Mesodermal cell (in vitro differentiated cells): ENCODE data around the gene PPP1R16B.

Experiments used
- H3K27ac ChIP-seq: 2 replicates; pipeline ENCODE4 v1.7.0; 2013; ENCODE audit warnings: mild to moderate bottlenecking, low read depth, low read length, moderate library complexity; ENCODE audit not compliant: severe bottlenecking
- H3K36me3 ChIP-seq: 2 replicates; pipeline ENCODE4 v1.7.1; 2013; ENCODE audit warnings: mild to moderate bottlenecking, low read length, moderate library complexity; ENCODE audit not compliant: control insufficient read depth, insufficient read depth
- H3K4me1 ChIP-seq: one replicate; pipeline ENCODE4 v1.7.1; 2013; ENCODE audit warnings: mild to moderate bottlenecking, low read length; ENCODE audit not compliant: insufficient read depth, control insufficient read depth, poor library complexity, severe bottlenecking
- H3K4me3 ChIP-seq: 2 replicates; pipeline ENCODE4 v1.7.0; 2013; ENCODE audit warnings: low read length, control low read depth, mild to moderate bottlenecking; ENCODE audit not compliant: insufficient read depth, poor library complexity, severe bottlenecking; ENCODE audit errors: extremely low read depth
- H3K9me3 ChIP-seq: 2 replicates; pipeline ENCODE4 v1.7.1; 2013; ENCODE audit warnings: mild to moderate bottlenecking, low read length, moderate library complexity; ENCODE audit not compliant: control insufficient read depth
- WGBS, 2 experiments: methylation state at CpG; one replicate each; pipeline ENCODE4 v1.1.5; 2013; ENCODE audit warnings: missing lambda C conversion rate in 2 of 2; ENCODE audit not compliant: insufficient coverage in 2 of 2; 5-methylcytosine and 5-hydroxymethylcytosine counted together

Gene PPP1R16B

GRCh38 chr20:38937000-38937399 is 131.5 kb downstream of the PPP1R16B start:
- peaks cover 4% of the 10 kb centered on the region for H3K4me1 ChIP-seq
- peaks cover 37% of the 10 kb centered on the region for H3K36me3 ChIP-seq
- H3K27ac ChIP-seq: no peak overlapping the region
- WGBS, 2 experiments: 96 to 98% methylated on average over 5 of the region's 5 CpGs
- H3K9me3 ChIP-seq: no peaks in the 10 kb centered on the region
- no peak overlapping the region for H3K4me3 ChIP-seq

- H3K4me3 ChIP-seq: no peak overlapping the region
- H3K4me1 ChIP-seq: peaks cover under 1% of the 10 kb centered on the region
- WGBS, 2 experiments: 96 to 100% methylated on average over 3 to 5 of the region's 7 CpGs
- H3K36me3 ChIP-seq: peaks cover 47% of the 10 kb centered on the region
- no peak overlapping the region for H3K27ac ChIP-seq
- H3K9me3 ChIP-seq: no peaks in the 10 kb centered on the region
These were observed 132.5 kb downstream of the PPP1R16B start for GRCh38 chr20:38937978-38938473.

- H3K4me3 ChIP-seq: no peak overlapping the region
- no peaks in the 10 kb centered on the region for H3K9me3 ChIP-seq
- no peaks in the 10 kb centered on the region for H3K4me1 ChIP-seq
- peaks cover 58% of the 10 kb centered on the region for H3K36me3 ChIP-seq
- 100% methylated on average over 1 to 2 of the region's 2 CpGs for WGBS, 2 experiments
- no peak overlapping the region for H3K27ac ChIP-seq
These were observed 134.2 kb downstream of the PPP1R16B start for GRCh38 chr20:38939686-38940085.

GRCh38 chr20:38940644-38941043 is 135.1 kb downstream of the PPP1R16B start:
- WGBS, 2 experiments: 87 to 97% methylated on average over 5 of the region's 5 CpGs
- Histone ChIP-seq H3K36me3 (peaks cover 62% of the 10 kb centered on the region), H3K9me3 (no peaks in the 10 kb centered on the region), H3K4me3 (no peak overlapping the region), H3K27ac (no peak overlapping the region), H3K4me1 (no peaks in the 10 kb centered on the region)

GRCh38 chr20:38941726-38942389 is 136.4 kb downstream of the PPP1R16B start:
- H3K4me3 ChIP-seq: no peak overlapping the region
- 97 to 98% methylated on average over 5 of the region's 5 CpGs for WGBS, 2 experiments
- peaks cover 74% of the 10 kb centered on the region for H3K36me3 ChIP-seq
- H3K27ac ChIP-seq: no peak overlapping the region
- no peaks in the 10 kb centered on the region for H3K4me1 ChIP-seq
- no peaks in the 10 kb centered on the region for H3K9me3 ChIP-seq

- no CpG with 5 or more reads among the region's 3 CpGs for WGBS, 2 experiments
These were observed 139.5 kb downstream of the PPP1R16B start for GRCh38 chr20:38945012-38945411.

GRCh38 chr20:38946836-38947235 is 141.3 kb downstream of the PPP1R16B start:
- Histone ChIP-seq H3K4me3 (no peak overlapping the region), H3K4me1 (no peaks in the 10 kb centered on the region), H3K9me3 (no peaks in the 10 kb centered on the region), H3K27ac (no peak overlapping the region), H3K36me3 (peaks cover 85% of the 10 kb centered on the region)
- 80% methylated on average over 1 of the region's 3 CpGs; no CpG with 5 or more reads in 1 of the 2 experiments for WGBS, 2 experiments

More at GRCh38 chr20:38945012-38945411, 139.5 kb downstream of the PPP1R16B start:
- no peaks in the 10 kb centered on the region for H3K9me3 ChIP-seq
- H3K4me3 ChIP-seq: no peak overlapping the region
- no peaks in the 10 kb centered on the region for H3K4me1 ChIP-seq
- no peak overlapping the region for H3K27ac ChIP-seq
- H3K36me3 ChIP-seq: peaks cover 84% of the 10 kb centered on the region

- H3K9me3 ChIP-seq: no peaks in the 10 kb centered on the region
- no peak overlapping the region for H3K4me3 ChIP-seq
- H3K4me1 ChIP-seq: no peaks in the 10 kb centered on the region
- H3K27ac ChIP-seq: no peak overlapping the region
- peaks cover 85% of the 10 kb centered on the region for H3K36me3 ChIP-seq
- 96 to 100% methylated on average over 6 to 7 of the region's 7 CpGs for WGBS, 2 experiments
These were observed 142.4 kb downstream of the PPP1R16B start for GRCh38 chr20:38947931-38948362.

- Histone ChIP-seq H3K27ac (no peak overlapping the region), H3K9me3 (no peaks in the 10 kb centered on the region), H3K4me3 (no peak overlapping the region), H3K36me3 (peaks cover 88% of the 10 kb centered on the region), H3K4me1 (no peaks in the 10 kb centered on the region)
- WGBS, 2 experiments: 100% methylated on average over 2 of the region's 2 CpGs
These were observed 144.8 kb downstream of the PPP1R16B start for GRCh38 chr20:38950254-38950653.

GRCh38 chr20:38951611-38952010 is 146.1 kb downstream of the PPP1R16B start:
- H3K27ac ChIP-seq: no peak overlapping the region
- peaks cover 79% of the 10 kb centered on the region for H3K36me3 ChIP-seq
- 96 to 100% methylated on average over 3 to 9 of the region's 9 CpGs for WGBS, 2 experiments
- no peaks in the 10 kb centered on the region for H3K9me3 ChIP-seq
- H3K4me3 ChIP-seq: no peak overlapping the region
- no peaks in the 10 kb centered on the region for H3K4me1 ChIP-seq

- WGBS, 2 experiments: 93 to 98% methylated on average over 6 of the region's 6 CpGs
- Histone ChIP-seq H3K4me3 (no peak overlapping the region), H3K9me3 (no peaks in the 10 kb centered on the region), H3K27ac (no peak overlapping the region), H3K4me1 (no peaks in the 10 kb centered on the region), H3K36me3 (peaks cover 73% of the 10 kb centered on the region)
These were observed 146.7 kb downstream of the PPP1R16B start for GRCh38 chr20:38952153-38952552.
